Stimulated activated naive B cell treated with anti-CD40 and anti-IgM and Interleukin-4, amounts not matched to agents 10 μg/mL and 1 μg/mL and 100 μg/mL, for 72 hours (primary cell): Measurements from ENCODE around the gene RASSF7.
"Not testable (repeated sequence)": the region's sequence is repeated elsewhere in the genome, so short reads cannot be mapped to it uniquely, and the experiment has no call there.

Source experiments
- ATAC-seq, 2 donors: fragments of 150-1000 bp; cut with Tn5 transposase; replicated peaks; 2 replicates each; pipeline ENCODE4 v1.10.0; 2021; ENCODE audit warnings: moderate library complexity in 1 of 2
- DNase-seq: peaks from one replicate; pipeline ENCODE4 v3.0.0; 2021
- H3K27ac Mint-ChIP-seq: one replicate; pipeline ENCODE4 v1.8.0; 2022; ENCODE audit warnings: mild to moderate bottlenecking, mixed read lengths
- H3K27me3 Mint-ChIP-seq, 2 donors: one replicate each; pipeline ENCODE4 v1.8.0; 2022; ENCODE audit warnings: mixed read lengths in 2 of 2
- H3K36me3 Mint-ChIP-seq, 2 donors: one replicate each; pipeline ENCODE4 v1.8.0; 2022; ENCODE audit warnings: mixed read lengths in 2 of 2, mild to moderate bottlenecking in 1 of 2
- H3K4me1 Mint-ChIP-seq, 2 donors: one replicate each; pipeline ENCODE4 v1.8.0; 2022; ENCODE audit warnings: mixed read lengths in 2 of 2, mild to moderate bottlenecking in 1 of 2
- H3K4me3 Mint-ChIP-seq, 2 donors: one replicate each; pipeline ENCODE4 v1.8.0; 2022; ENCODE audit warnings: mild to moderate bottlenecking in 2 of 2, mixed read lengths in 2 of 2, moderate library complexity in 1 of 2
- H3K9me3 Mint-ChIP-seq, 2 donors: one replicate each; pipeline ENCODE4 v1.8.0; 2022; ENCODE audit warnings: mixed read lengths in 2 of 2, mild to moderate bottlenecking in 1 of 2

Gene RASSF7

GRCh38 chr11:574031-574570, 13.3 kb downstream of the RASSF7 start:
- Mint-ChIP-seq H3K4me1 (peaks cover 17 to 33% of the 10 kb centered on the region in 2 donors), H3K27me3 (peaks cover 12 to 14% of the 10 kb centered on the region in 2 donors)
- H3K9me3 Mint-ChIP-seq, H3K4me3 Mint-ChIP-seq, ATAC-seq, H3K36me3 Mint-ChIP-seq, DNase-seq, H3K27ac Mint-ChIP-seq: not testable (repeated sequence)

- peaks cover 0 to 3% of the 10 kb centered on the region in 2 donors for H3K36me3 Mint-ChIP-seq
- H3K4me1 Mint-ChIP-seq: peaks cover 21 to 36% of the 10 kb centered on the region in 2 donors
- peak overlapping the region; percentile 76 for H3K27ac Mint-ChIP-seq
- DNase-seq (no peak), ATAC-seq (no peak)
- peak overlapping the region; percentile 56 to 72 for H3K4me3 Mint-ChIP-seq
- no peaks in the 10 kb centered on the region for H3K9me3 Mint-ChIP-seq
- H3K27me3 Mint-ChIP-seq: peaks cover 12 to 14% of the 10 kb centered on the region in 2 donors
Measured at GRCh38 chr11:574632-575312, 14.0 kb downstream of the RASSF7 start.

DNA sequence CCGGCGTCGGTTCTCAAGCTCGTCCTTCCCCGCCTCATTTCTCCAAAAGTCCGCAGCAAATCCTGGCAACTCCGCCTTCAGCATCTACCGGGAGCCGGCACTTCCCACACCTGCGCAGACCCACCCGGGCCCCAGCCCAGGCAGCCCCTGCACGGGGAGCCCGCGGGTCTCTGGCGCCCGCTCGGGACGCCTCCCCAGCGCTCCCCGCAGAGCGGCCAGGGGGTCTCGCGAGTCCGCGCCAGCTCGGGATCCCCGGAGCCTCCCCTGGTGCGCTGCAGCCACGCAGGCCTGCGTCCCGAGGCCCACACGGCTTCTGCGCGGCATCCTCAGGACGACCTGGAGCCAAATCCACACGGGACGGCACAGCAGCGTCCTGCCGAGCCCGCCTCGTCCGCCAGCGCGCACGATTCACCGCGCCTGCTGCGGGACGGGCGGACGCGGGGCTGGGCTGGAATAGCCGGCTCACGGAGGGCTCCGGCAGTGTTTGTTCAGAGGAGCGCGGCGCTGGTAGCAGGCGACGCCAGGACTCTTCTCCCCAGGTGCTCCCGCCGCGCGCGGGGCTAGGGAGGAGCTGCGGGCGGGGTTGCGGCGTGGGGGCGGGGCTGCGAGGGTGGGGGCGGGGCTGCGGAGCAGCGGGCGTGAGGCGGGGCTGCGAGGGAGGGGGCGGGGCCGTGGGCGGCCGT, 14.7 kb downstream of the RASSF7 start:
- H3K27ac Mint-ChIP-seq: peak overlapping the region; percentile 76
- H3K4me1 Mint-ChIP-seq: peaks cover 24 to 43% of the 10 kb centered on the region in 2 donors
- ATAC-seq: peak; percentile 36 to 44
- H3K36me3 Mint-ChIP-seq: peaks cover 0 to 3% of the 10 kb centered on the region in 2 donors
- H3K9me3 Mint-ChIP-seq: no peaks in the 10 kb centered on the region
- H3K27me3 Mint-ChIP-seq: peaks cover 12 to 14% of the 10 kb centered on the region in 2 donors
- peak; percentile 40 for DNase-seq
- H3K4me3 Mint-ChIP-seq: peak overlapping the region; percentile 56 to 72

DNA sequence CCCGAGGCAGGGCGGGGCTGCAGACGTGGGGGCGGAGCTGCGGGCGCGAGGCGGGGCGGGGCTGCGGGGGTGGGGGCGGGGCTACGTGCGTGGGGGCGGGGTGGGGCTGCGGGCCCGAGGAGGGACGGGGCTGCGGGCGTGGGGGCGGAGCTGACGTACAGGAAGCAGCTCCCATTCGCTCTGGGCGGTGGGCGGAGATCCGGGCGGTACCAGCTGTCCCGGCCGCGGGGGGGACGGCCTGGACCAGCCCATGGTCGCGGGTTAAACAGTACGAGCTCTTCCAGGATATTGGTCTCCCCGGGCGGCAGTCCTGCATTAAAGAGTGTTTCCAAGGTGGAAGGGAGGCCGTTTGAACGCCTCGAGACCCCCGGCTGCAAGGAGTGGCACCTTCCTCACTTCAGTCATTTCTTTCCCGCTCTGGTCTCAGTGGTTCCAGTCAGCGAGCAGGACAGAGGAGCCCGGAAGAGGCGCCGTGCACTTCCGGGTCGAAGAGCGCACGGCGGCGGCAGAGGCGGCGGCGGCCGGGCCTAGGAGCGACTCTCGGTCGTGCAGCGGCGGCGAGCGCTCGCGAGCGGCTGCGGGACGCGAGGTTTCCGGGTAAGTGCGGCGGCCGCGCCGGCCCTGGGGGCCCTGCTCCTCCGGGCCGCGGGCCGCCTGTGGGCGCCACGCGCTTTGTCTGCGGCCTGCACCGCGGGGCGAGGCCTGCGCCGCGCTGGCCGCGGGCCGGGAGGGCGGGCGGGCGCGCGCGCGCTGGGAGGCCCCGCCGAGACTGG, 15.4 kb downstream of the RASSF7 start, which contains the start of gene PHRF1:
TSS of gene PHRF1 (plus strand) at position 475 of the 773 bp plus-strand sequence. CDS start 5,043 bp downstream, outside the sequence.
- H3K9me3 Mint-ChIP-seq: no peaks in the 10 kb centered on the region
- peaks cover 12 to 14% of the 10 kb centered on the region in 2 donors for H3K27me3 Mint-ChIP-seq
- peak; percentile 89 for DNase-seq
- H3K4me3 Mint-ChIP-seq: peak within 1 kb of the TSS; percentile 88 to 97
- H3K36me3 Mint-ChIP-seq: peaks cover 2 to 5% of the 10 kb centered on the region in 2 donors
- ATAC-seq: peak; percentile 95 to 96
- peak within 1 kb of the TSS; percentile 99 for H3K27ac Mint-ChIP-seq
- peaks cover 26 to 48% of the 10 kb centered on the region in 2 donors for H3K4me1 Mint-ChIP-seq

DNA sequence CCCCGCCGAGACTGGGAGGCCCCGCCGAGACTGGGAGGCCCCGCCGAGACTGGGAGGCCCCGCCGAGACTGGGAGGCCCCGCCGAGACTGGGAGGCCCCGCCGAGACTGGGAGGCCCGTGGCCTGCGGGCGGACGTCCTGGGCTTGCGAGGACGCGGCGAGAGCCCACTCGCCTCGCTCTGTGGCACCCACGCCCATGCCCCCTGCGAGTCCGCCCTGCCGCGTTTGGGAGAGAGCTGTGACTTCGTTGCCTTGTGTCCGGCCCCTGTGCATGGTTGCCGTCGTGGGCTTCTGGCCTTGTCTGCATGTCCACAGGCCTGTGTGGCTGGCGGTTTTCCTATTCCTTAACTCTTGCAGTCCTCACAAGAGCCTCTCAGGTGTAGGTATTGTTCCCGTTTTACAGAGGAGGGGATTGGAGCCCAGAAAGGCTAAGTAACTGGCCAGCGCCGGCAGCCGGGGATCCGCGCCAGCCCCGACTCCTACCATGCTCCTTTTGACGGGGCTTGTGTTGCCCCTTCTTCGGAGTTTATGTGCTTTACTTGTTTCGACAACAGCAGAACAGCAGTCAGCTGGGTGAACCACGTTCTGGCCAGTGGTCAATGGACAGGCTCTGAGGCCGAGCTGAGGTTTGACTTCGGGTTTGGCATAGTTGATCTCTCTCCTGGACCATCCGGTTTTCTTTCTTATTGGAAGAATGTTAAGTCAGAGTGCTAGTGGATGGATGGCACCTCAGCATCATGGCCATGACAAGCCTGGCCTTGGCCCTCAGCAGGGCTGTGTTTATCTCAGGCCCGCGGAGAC, 16.2 kb downstream of the RASSF7 start:
- Mint-ChIP-seq H3K4me1 (peaks cover 32 to 56% of the 10 kb centered on the region in 2 donors), H3K27ac (peak overlapping the region; percentile 90), H3K9me3 (no peaks in the 10 kb centered on the region), H3K27me3 (peaks cover 12 to 14% of the 10 kb centered on the region in 2 donors), H3K4me3 (peak overlapping the region; percentile 83 to 84), H3K36me3 (peaks cover 9% of the 10 kb centered on the region in 2 donors)
- DNase-seq: no peak
- no peak for ATAC-seq

GRCh38 chr11:577611-577894, 16.8 kb downstream of the RASSF7 start:
- H3K4me1 Mint-ChIP-seq: peaks cover 32 to 57% of the 10 kb centered on the region in 2 donors
- H3K36me3 Mint-ChIP-seq: peaks cover 9% of the 10 kb centered on the region in 2 donors
- no peak for ATAC-seq
- peak overlapping the region; percentile 90 for H3K27ac Mint-ChIP-seq
- no peaks in the 10 kb centered on the region for H3K9me3 Mint-ChIP-seq
- H3K27me3 Mint-ChIP-seq: peaks cover 12 to 14% of the 10 kb centered on the region in 2 donors
- peak overlapping the region; percentile 83 to 84 for H3K4me3 Mint-ChIP-seq
- DNase-seq: no peak

GRCh38 chr11:578276-579035, 17.7 kb downstream of the RASSF7 start:
- Mint-ChIP-seq H3K4me3 (peak overlapping the region; percentile 83 to 84), H3K4me1 (peaks cover 32 to 57% of the 10 kb centered on the region in 2 donors), H3K9me3 (no peaks in the 10 kb centered on the region), H3K27me3 (peaks cover 12 to 14% of the 10 kb centered on the region in 2 donors), H3K36me3 (peaks cover 9% of the 10 kb centered on the region in 2 donors), H3K27ac (peak overlapping the region; percentile 5)
- no peak for ATAC-seq
- no peak for DNase-seq

DNA sequence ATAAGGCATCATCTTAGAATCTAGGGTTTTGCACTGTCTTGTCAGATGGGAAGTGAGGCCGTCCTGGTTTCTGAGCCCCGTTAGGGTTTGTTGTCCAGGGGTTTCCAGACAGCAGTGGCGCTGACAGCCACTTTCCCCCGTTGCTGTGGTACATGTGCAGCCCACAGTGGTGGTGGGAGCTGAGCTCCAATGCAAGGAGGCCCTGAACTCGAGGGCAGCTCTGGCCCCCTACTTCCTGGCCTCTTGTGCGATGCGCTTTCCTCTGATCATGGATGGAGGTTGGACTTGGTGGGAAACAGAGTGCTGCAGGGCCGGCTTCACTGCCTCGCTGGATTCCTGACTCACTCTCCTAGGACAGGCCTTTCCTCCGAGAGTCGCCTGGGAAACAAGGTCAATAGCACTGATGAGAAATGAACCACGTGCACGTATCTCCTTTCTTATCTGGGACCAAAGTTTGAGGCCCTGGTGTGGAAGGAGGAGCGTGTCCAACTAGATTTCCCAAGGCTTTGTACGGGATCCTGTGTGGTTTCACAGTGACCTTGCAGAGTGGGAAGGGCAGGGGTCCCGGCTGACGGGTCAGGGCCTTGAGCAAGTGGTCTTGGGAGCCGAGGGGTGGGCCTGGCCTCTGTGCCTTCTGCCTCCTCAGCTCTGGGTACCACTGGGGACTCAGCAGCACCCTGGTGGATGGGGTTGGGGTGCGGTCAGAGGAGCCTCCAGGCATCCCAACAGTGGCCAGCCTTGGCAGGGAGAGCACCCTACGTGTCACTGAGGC, 19.2 kb downstream of the RASSF7 start:
- no peaks in the 10 kb centered on the region for H3K9me3 Mint-ChIP-seq
- DNase-seq (no peak), ATAC-seq (no peak)
- H3K36me3 Mint-ChIP-seq: peaks cover 15% of the 10 kb centered on the region in 2 donors
- H3K4me1 Mint-ChIP-seq: peaks cover 29 to 58% of the 10 kb centered on the region in 2 donors
- peak overlapping the region in 1 of 2 donors; percentile 23 for H3K4me3 Mint-ChIP-seq
- no peak overlapping the region for H3K27ac Mint-ChIP-seq
- H3K27me3 Mint-ChIP-seq: peaks cover 2 to 4% of the 10 kb centered on the region in 2 donors

- H3K27me3 Mint-ChIP-seq: no peaks in the 10 kb centered on the region
- no peak overlapping the region for H3K4me3 Mint-ChIP-seq
- no peak for ATAC-seq
- H3K27ac Mint-ChIP-seq: no peak overlapping the region
- H3K9me3 Mint-ChIP-seq: no peaks in the 10 kb centered on the region
- no peak for DNase-seq
- H3K36me3 Mint-ChIP-seq: peaks cover 19 to 20% of the 10 kb centered on the region in 2 donors
- H3K4me1 Mint-ChIP-seq: peaks cover 27 to 52% of the 10 kb centered on the region in 2 donors
Measured at GRCh38 chr11:581342-581741, 20.6 kb downstream of the RASSF7 start.

- Mint-ChIP-seq H3K9me3 (no peaks in the 10 kb centered on the region), H3K4me3 (no peak overlapping the region), H3K27me3 (no peaks in the 10 kb centered on the region), H3K4me1 (peaks cover 27 to 52% of the 10 kb centered on the region in 2 donors), H3K36me3 (peaks cover 22 to 23% of the 10 kb centered on the region in 2 donors), H3K27ac (no peak overlapping the region)
- no peak for ATAC-seq
- no peak for DNase-seq
Measured at GRCh38 chr11:581752-582151, 21.0 kb downstream of the RASSF7 start.

- peaks cover 15 to 30% of the 10 kb centered on the region in 2 donors for H3K4me1 Mint-ChIP-seq
- H3K27ac Mint-ChIP-seq: no peak overlapping the region
- ATAC-seq (no peak), DNase-seq (no peak)
- H3K4me3 Mint-ChIP-seq: no peak overlapping the region
- H3K9me3 Mint-ChIP-seq: no peaks in the 10 kb centered on the region
- H3K36me3 Mint-ChIP-seq: peaks cover 33 to 37% of the 10 kb centered on the region in 2 donors
- H3K27me3 Mint-ChIP-seq: no peaks in the 10 kb centered on the region
Measured at GRCh38 chr11:584287-584686, 23.5 kb downstream of the RASSF7 start.
